HG03457 (cell line): Measurements from ENCODE around the gene RBM14.
"Not testable (repeated sequence)": the region's sequence is repeated elsewhere in the genome, so short reads cannot be mapped to it uniquely, and the experiment has no call there.

Experiments
- ATAC-seq: cut with Tn5 transposase; IDR thresholded peaks from one replicate; pipeline ENCODE4 v1.9.1; 2021; ENCODE audit warnings: moderate number of reproducible peaks; ENCODE audit not compliant: unreplicated experiment

Gene RBM14

GRCh38 chr11:66616379-66617154 lies at the start of gene RBM14:
Gene RBM14, plus strand, starts transcription at chr11:66616630. Its CDS starts 91 bp downstream, at chr11:66616721.
- peak; percentile 78 for ATAC-seq

- ATAC-seq = no peak
Observed at GRCh38 chr11:66567787-66568123, 48.7 kb upstream of the RBM14 start.

- no peak for ATAC-seq
Observed at GRCh38 chr11:66568124-66568916, 48.1 kb upstream of the RBM14 start, which contains the start of gene CTSF. Gene CTSF, minus strand, starts transcription at chr11:66568606. Its CDS starts 120 bp downstream, at chr11:66568486.

- no peak for ATAC-seq
Observed at GRCh38 chr11:66569076-66569475, 47.4 kb upstream of the RBM14 start.

- ATAC-seq = no peak
Observed at GRCh38 chr11:66570079-66570849, 46.2 kb upstream of the RBM14 start.

- ATAC-seq = no peak
Observed at GRCh38 chr11:66570850-66571180, 45.6 kb upstream of the RBM14 start.

- no peak for ATAC-seq
Observed at GRCh38 chr11:66579017-66579606, 37.3 kb upstream of the RBM14 start.

- no peak for ATAC-seq
Observed at GRCh38 chr11:66580803-66581202, 35.6 kb upstream of the RBM14 start.

GRCh38 chr11:66581261-66581660 lies 35.2 kb upstream of the RBM14 start:
- ATAC-seq = no peak

- ATAC-seq = not testable (repeated sequence)
Observed at GRCh38 chr11:66582565-66583147, 33.8 kb upstream of the RBM14 start.

GRCh38 chr11:66585447-66585846 lies 31.0 kb upstream of the RBM14 start:
- ATAC-seq = not testable (repeated sequence)

- no peak for ATAC-seq
Observed at GRCh38 chr11:66586136-66586535, 30.3 kb upstream of the RBM14 start.

- ATAC-seq = not testable (repeated sequence)
Observed at GRCh38 chr11:66589315-66589714, 27.1 kb upstream of the RBM14 start.

GRCh38 chr11:66589996-66590675 lies 26.3 kb upstream of the RBM14 start:
- ATAC-seq = no peak

- no peak for ATAC-seq
Observed at GRCh38 chr11:66591175-66591574, 25.3 kb upstream of the RBM14 start.

- peak; percentile 73 for ATAC-seq
Observed at GRCh38 chr11:66592457-66593302, 23.8 kb upstream of the RBM14 start, which contains the start of the genes CCDC87 and CCS. Gene CCDC87, minus strand, starts transcription at chr11:66593063. Its CDS starts 48 bp downstream, at chr11:66593015. Gene CCS, plus strand, starts transcription at chr11:66593185. Its CDS starts 77 bp downstream, at chr11:66593262.

GRCh38 chr11:66593303-66593635 lies 23.2 kb upstream of the RBM14 start:
- ATAC-seq = no peak

GRCh38 chr11:66593650-66594049 lies 22.8 kb upstream of the RBM14 start:
- ATAC-seq = no peak

GRCh38 chr11:66595245-66595904 lies 21.1 kb upstream of the RBM14 start:
- no peak for ATAC-seq
